GM06990 (cell line): Measurements from ENCODE around the gene TMEM156.
"Not testable (repeated sequence)": the region's sequence is repeated elsewhere in the genome, so short reads cannot be mapped to it uniquely, and the experiment has no call there.

Experiments
- DNase-seq: peaks from one replicate; pipeline ENCODE4 v3.0.0-alpha.2; 2011; ENCODE audit not compliant: insufficient read length; ENCODE audit errors: extremely low read depth
- H3K27me3 ChIP-seq: replicated peaks from 2 replicates; pipeline ENCODE4 v1.6.0; 2011; ENCODE audit warnings: low read length; ENCODE audit not compliant: control insufficient read depth, insufficient read depth
- H3K36me3 ChIP-seq: 2 replicates; pipeline ENCODE4 v1.5.1; 2011; ENCODE audit warnings: low read length; ENCODE audit not compliant: control insufficient read depth, insufficient read depth
- H3K4me3 ChIP-seq: replicated peaks from 2 replicates; pipeline ENCODE4 v1.5.1; 2011; ENCODE audit warnings: low read depth, mild to moderate bottlenecking, control low read depth, low read length
- TF ChIP-seq, protein P1 (sequence below): IDR thresholded peaks from 2 replicates; pipeline ENCODE4 v1.5.1; 2011; ENCODE audit warnings: low read length, control low read depth, mild to moderate bottlenecking, inconsistent platforms; ENCODE audit not compliant: insufficient read depth, poor library complexity, severe bottlenecking

TMEM156 gene

DNA sequence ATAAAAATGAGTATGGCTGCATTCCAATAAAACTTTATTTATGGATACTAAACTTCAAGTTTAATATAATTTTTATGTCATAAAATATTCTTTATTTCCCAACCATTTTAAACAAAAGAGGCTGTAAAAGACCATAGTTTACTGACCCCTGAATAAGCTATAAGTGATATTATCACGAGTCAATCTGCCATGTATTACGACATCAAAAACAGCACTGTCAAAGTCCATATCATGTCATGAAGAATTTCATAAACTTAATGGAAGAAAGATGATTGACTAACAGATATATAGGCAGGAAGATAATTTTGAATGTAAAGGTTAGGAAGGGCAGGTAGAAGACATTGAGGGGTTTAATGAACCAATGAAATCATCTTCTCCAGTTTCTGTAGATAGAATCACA, 18.2 kb downstream of the TMEM156 start:
- DNase-seq, result no peak
- Histone ChIP-seq H3K4me3 (no peak overlapping the region), H3K27me3 (no peaks in the 10 kb centered on the region), H3K36me3 (peaks cover 1% of the 10 kb centered on the region; the same call in 1 of the 2 replicates)
- TF ChIP-seq, protein P1, sequence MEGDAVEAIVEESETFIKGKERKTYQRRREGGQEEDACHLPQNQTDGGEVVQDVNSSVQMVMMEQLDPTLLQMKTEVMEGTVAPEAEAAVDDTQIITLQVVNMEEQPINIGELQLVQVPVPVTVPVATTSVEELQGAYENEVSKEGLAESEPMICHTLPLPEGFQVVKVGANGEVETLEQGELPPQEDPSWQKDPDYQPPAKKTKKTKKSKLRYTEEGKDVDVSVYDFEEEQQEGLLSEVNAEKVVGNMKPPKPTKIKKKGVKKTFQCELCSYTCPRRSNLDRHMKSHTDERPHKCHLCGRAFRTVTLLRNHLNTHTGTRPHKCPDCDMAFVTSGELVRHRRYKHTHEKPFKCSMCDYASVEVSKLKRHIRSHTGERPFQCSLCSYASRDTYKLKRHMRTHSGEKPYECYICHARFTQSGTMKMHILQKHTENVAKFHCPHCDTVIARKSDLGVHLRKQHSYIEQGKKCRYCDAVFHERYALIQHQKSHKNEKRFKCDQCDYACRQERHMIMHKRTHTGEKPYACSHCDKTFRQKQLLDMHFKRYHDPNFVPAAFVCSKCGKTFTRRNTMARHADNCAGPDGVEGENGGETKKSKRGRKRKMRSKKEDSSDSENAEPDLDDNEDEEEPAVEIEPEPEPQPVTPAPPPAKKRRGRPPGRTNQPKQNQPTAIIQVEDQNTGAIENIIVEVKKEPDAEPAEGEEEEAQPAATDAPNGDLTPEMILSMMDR, result no peak

DNA sequence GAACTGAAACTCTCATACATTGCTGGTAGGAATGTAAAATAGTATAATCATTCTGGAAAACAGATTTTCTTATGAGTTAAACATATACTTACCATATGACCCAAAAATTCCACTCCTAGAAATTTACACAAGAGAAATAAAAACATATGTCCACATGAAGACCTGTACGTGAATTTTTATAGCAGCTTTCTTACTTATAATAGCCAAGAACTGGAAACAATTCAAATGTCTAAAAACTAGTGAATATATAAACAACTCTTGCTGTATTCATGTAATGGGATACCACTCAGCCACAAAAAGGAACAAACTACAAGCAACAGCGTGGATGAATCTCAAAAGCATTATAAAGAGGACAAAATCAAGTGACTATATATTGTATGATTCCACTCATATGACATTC, 27.5 kb downstream of the TMEM156 start:
- no peaks in the 10 kb centered on the region; the same call in 1 of the 2 replicates for H3K36me3 ChIP-seq
- no peaks in the 10 kb centered on the region for H3K27me3 ChIP-seq
- TF ChIP-seq, protein P1, result no peak
- no peak overlapping the region for H3K4me3 ChIP-seq
- no peak for DNase-seq

DNA sequence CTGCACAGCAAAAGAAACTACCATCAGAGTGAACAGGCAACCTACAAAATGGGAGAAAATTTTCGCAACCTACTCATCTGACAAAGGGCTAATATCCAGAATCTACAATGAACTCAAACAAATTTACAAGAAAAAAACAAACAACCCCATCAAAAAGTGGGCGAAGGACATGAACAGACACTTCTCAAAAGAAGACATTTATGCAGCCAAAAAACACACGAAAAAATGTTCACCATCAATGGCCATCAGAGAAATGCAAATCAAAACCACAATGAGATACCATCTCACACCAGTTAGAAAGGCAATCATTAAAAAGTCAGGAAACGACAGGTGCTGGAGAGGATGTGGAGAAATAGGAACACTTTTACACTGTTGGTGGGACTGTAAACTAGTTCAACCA, 30.2 kb downstream of the TMEM156 start:
- DNase-seq, H3K4me3 ChIP-seq, H3K27me3 ChIP-seq, H3K36me3 ChIP-seq: not testable (repeated sequence)

DNA sequence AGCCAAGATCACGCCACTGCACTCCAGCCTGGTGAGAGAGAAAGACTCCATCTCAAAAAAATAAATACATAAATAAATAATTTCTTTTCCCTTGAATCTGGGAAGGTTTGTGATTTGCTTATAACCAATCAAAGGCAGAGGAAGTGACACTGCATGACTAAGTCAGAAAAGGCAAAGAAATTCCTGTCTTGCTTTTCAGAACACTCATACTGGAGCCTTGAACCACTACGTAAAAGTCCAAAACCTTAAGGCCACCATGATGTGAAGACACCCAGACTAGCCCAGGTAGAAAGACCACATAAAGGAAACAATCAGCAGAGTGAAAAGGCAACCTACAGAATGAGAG, 36.6 kb downstream of the TMEM156 start:
- TF ChIP-seq, protein P1, result no peak
- Histone ChIP-seq H3K27me3 (no peaks in the 10 kb centered on the region), H3K4me3 (no peak overlapping the region), H3K36me3 (peaks cover 7% of the 10 kb centered on the region)
- DNase-seq, result no peak

DNA sequence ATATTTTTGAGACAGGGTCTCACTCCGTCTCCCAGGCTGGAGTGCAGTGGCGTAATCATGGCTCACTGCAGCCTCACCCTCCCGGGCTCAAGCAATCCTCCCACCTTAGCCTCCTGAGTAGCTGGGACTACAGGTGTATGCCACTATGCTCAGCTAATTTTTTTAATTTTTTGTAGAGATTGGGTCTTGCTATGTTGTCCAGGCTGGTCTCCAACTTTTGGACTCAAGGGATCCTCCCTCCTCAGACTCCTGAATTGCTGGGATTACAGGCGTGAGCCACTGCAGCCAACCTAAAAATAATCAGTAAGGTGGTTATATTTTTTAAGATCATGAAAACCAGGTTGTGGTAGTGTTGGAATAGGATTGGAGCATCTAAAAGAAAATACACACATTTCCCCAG, 38.1 kb downstream of the TMEM156 start:
- peaks cover 7% of the 10 kb centered on the region for H3K36me3 ChIP-seq
- no peak for DNase-seq
- TF ChIP-seq, protein P1, result no peak
- no peaks in the 10 kb centered on the region for H3K27me3 ChIP-seq
- no peak overlapping the region for H3K4me3 ChIP-seq

DNA sequence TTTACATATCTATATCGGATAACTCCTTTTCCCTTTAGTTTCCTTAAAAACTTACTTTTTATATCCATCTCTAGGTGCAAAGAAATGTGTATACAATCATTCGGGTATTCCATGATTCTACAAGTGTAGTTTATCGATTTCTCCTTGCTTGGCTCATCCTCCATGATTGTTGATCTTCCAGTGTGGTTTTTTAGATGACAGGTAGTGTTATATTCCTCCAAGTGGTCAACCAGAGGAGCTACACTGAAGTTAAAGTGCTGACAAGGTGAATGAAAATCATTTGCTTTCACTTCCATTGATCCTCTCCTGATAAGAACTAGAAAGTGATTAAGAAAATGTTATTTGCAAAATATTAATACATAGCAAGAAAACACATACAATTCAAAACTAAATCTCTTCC, 38.5 kb downstream of the TMEM156 start:
- Histone ChIP-seq H3K27me3 (no peaks in the 10 kb centered on the region), H3K36me3 (peaks cover 7% of the 10 kb centered on the region), H3K4me3 (no peak overlapping the region)
- no peak for DNase-seq
- TF ChIP-seq, protein P1, result no peak
